Right ventricle myocardium superior (tissue), 1 donor: Measurements from ENCODE around the gene CD274. TPM values are rescaled to one million over a fixed set of nuclear protein-coding genes. Genes with fewer than 3 reads are reported as not detected.

Source experiments
- ATAC-seq: fragments of 200-7000 bp; cut with Tn5 transposase; one replicate; pipeline ENCODE4 v1.9.1; 2020; ENCODE audit warnings: mild to moderate bottlenecking; ENCODE audit not compliant: poor library complexity
- DNase-seq: peaks from one replicate; pipeline ENCODE4 v3.0.0-alpha.2; 2020
- intact Hi-C: fragments of 100-400 bp; cut with DNase I; formaldehyde crosslinking; loops from one replicate; pipeline ENCODE4 v1.11.2; 2022
- total RNA-seq: library from RNA; stranded (reverse); fragmentation: NEBNext Ultra II Directional; extraction: Animal tissue kit (Norgen Biotek cat#: 25700); gene quantifications from one replicate; pipeline ENCODE4 v1.2.1, GENCODE V29; 2021
- donor health status: DM: no; HTN: yes; CAD: no; lungs with severe emphysema.

Gene CD274
- total RNA-seq, 1 donor from 2014 or later = 9.0 TPM

DNA sequence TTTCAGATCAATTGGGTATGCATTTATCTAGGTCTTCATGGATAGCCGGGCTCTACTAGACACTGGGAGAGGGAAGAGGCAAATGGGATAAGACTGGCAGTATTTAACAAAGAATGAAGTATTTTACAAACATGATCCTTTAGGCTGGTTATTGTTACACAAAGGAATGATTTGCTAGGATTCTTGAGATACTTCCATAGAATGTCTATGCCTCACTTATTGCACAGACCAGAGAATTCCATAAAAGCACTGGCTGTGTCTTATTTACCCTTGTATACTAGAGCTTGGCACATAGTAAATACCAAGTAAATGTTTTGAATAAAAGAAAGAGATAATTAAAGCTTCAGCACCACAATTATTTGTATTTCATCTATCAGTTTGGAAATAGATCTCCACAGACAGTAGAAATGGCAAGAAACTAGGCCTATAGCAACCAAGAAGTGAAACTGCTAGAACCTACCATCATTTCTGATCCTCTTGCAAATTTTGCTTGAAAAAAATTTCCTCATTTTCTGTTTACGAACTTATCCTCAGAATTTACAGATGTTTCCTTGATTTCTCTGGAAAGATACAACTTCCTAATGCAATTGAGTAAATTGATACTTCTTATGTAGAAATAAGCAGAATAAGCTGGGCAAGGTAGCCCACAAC lies 63.7 kb downstream of the CD274 start:
- ATAC-seq = no peak
- intact Hi-C loops = loop anchor here (5.0 kb wide), 1 partner anchor 62 kb away; the partner anchor contains the start of gene CD274
- DNase-seq = no peak

DNA sequence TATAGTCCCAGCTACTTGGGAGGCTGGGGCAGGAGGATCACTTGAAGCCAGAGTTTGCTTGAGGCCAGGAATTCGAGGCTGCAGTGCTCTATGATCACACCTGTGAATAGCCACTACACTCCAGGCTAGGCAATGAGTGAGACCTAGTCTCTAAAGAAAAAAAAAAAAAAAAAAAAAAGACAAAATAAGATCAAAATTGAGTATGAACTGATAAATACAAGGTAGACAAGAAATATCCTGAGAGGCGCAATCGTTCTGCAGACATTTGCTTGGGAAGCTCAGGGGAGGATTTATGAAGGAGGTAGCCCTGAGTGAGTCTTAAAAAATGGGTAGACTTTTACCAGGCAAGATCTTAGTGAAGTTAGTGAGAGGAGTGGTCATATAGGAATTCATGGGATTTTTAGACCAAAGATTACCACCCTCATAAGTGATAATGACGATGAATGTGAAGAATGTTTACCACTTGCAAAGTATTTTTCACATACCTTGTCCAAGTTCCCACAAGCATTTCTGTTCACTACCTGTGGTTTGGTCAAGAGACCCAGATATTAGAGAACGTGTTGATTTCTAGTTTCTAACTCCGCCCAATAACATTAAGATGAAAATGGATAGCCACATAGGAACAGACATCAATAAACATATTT lies 64.4 kb downstream of the CD274 start:
- DNase-seq (no peak), ATAC-seq (no peak)
- intact Hi-C loops = loop anchor here (5.0 kb wide), 1 partner anchor 62 kb away; the partner anchor contains the start of gene CD274

DNA sequence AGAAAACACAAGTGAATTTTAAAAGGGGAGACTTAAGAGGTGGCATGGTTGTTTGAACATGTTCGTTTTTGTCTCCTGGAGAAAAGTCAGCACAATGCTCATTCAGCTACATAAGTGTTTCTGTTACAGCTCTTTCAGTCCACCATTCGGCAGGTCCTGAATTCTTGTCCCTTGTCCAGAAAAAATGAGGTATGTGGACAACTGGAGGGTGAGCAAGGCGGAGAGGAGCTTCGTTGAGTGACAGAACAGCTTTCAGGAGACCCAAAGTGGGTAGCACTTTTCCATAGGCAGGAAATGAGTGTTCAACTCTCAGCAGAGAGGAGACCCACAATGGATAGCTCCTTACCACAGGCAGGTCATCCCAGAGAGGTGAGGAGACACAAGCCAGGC lies 64.9 kb downstream of the CD274 start:
- ATAC-seq (no peak), DNase-seq (no peak)
- intact Hi-C loops = no loop called here

GRCh38 chr9:5516453-5517220 lies 66.3 kb downstream of the CD274 start:
- intact Hi-C loops = no loop called here
- DNase-seq = no peak
- no peak for ATAC-seq

GRCh38 chr9:5518171-5518936 lies 68.0 kb downstream of the CD274 start:
- intact Hi-C loops = no loop called here
- ATAC-seq = peak; percentile 77

DNA sequence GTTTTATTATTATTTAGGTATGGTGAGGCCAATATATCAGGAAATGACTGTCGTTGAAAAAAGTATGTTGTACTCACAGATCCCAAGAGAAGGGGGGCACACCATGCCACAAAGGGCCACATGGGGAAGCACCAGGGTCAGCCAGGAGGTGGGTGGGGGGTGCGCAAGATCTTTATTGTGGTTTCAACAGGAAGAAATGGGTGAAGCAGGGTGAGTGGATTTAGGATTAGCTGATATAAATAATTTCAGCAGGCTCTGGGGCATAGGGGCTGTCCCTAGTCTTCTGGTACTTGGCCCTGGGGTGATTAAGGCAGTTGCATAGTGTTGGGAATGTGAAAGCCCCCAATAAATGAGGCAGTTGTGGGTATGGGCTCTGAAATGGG lies 68.6 kb downstream of the CD274 start:
- DNase-seq (no peak), ATAC-seq (no peak)
- intact Hi-C loops = no loop called here

More at GRCh38 chr9:5518171-5518936, 68.0 kb downstream of the CD274 start:
- no peak for DNase-seq

Other genes starting within 250 kb of the CD274 start
- not detected for gene INSL4, start 219.1 kb upstream of the CD274 start, total RNA-seq
- not detected for gene RLN2, start 145.8 kb upstream of the CD274 start, total RNA-seq
- gene RLN1, start 110.7 kb upstream of the CD274 start, total RNA-seq = 0.62 TPM
- gene PLGRKT, start 12.6 kb upstream of the CD274 start, total RNA-seq = 39.8 TPM
- 2.4 TPM for gene PDCD1LG2, start 60.0 kb downstream of the CD274 start, total RNA-seq
- 7.3 TPM for gene RIC1, start 178.6 kb downstream of the CD274 start, total RNA-seq